ENCODE data around the gene SCGB1C1.
"Not testable (repeated sequence)": the region's sequence is repeated elsewhere in the genome, so short reads cannot be mapped to it uniquely, and the experiment has no call there.

Gene SCGB1C1

DNA sequence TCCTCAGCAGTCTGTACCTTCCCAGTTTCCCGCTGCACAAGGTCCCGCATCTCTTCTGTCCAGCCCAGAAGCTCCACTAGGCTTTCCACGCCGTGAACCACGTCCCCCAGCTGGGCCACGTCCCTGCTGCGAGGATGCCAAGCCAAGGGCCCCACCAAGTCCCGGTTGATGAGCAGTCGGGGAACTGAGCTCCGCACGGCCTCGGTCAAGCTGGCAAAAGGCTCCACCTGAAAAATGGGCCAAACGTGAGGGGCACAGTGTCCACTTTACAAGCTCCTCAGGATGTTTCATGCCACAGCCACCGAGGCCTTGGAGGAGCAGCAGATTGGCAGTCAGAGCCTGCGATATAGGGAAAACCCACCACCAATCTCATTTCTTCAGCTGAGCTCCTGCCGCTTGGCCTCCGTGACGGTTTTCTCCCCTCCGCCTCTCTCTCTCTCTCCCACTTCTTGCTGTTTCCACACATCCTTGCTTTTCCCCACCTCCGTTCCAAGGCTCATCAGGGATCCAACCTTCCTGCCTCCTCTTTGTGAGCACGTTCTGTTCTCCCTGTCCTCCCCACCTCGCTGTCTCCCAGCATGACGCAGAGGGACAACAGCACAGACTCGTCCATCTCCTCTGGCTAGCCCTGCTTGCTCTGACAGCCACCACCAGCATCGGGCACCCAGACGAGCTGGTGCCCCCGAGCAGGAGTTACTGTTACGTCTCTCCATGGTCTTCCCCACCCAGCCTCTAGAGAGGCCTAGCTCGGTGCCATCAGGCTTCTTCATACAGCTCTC, 26.1 kb downstream of the SCGB1C1 start:
- no peak for DNase-seq

DNA sequence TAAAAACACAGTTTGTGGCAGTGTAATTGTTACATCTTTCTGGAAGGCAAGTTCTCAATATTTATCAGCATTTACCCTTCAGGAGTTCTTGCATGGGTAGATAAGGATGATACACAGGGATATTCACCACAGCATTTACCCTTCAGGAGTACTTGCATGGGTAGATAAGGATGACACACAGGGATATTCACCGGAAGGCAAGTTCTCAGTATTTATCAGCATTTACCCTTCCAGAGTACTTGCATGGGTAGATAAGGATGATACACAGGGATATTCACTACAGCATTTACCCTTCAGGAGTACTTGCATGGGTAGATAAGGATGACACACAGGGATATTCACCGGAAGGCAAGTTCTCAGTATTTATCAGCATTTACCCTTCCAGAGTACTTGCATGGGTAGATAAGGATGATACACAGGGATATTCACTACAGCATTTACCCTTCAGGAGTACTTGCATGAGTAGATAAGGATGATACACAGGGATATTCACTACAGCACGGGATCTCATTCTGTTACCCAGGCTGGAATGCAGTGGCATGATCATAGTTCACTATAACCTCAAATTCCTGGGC, 27.9 kb downstream of the SCGB1C1 start:
- not testable (repeated sequence) for DNase-seq

DNA sequence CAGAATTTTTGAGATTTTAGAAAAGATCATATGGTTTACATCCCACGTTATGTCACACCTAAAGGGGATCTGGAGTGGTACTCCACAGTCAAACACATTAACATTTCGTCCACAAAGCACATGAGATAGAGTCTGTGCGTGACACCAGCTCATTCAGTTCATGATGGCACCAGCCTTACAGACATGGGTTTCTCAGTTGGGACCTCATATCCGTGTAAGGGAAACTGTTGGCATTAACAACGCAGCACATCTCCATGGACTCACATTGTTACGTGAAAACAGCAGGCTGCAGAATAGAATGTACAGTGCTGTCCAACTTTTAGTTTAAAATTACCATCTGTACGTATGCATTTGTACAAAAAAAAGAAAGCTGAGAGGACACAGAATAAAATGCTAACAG, 28.7 kb downstream of the SCGB1C1 start:
- DNase-seq, result no peak

DNA sequence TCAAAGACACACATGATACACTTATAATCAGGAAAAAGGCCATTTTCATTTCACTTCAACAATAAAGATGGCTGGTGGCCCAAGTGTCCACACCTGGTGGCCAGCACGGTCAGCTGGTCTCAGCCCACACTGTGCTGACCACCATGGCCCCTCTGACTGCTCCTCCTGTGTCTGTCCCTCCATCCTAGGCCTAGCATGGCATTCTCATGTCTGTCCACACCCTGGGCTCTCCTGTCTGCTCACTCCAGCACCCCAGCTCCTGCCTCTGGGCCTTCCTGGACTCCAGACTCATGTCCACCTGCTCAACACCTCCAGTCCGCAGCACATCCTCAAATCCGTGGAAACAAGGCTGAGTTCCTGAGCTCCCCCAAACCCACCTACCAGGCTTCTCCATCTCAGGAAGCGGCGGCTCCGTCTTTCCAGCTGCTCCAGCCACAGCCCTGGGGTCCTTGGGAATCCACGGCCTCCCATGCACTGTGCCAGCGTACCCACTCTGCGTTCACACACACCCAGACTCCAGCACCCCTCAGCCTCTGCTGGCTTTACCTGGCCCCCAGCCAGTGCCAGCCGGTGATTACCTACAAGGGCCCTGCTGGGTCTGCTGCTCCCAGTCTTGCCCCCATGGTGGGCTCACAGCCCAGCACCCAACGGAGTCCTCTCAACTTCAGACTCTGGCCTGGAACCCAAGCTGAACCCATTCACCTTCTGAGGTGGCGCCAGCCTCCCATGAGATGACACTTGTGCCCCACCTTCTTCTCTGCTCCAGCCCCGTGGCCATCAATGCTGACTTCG, 29.3 kb downstream of the SCGB1C1 start:
- no peak for DNase-seq

DNA sequence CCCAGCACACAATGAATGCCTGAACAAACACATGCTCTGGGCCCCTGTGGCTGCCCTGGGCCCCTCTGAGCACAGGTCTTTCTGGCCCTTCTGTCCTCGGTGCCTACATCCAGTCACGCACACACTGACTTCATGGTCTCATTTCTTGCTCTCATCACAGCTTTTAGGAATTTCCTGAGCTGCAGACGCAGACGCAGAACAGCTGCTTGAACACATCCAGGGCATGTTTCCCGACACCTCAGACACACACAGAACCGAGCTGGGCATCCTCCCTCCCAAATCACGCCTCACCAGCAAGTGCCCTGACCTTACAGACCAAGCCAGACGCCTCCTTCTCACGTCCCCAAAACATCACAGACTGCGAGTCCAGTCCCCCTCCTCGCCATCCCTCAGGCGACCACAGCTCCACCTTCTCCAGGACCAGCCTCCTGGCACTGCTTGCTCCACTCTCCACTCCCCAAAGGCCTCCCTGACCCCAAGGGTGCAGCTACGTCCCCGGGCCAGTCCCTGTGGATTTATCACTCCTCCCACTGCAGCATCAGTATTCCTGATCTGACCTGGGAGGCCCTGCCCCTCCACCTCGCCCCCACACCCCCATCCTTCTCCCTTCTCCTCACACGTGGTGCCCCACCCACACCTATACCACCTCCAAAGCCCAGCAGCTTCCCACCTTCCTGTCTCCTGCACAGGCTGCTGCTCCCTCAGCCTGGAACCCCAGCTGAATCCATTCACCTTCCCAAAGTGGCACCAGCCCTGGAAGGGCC, 30.3 kb downstream of the SCGB1C1 start:
- no peak for DNase-seq

DNA sequence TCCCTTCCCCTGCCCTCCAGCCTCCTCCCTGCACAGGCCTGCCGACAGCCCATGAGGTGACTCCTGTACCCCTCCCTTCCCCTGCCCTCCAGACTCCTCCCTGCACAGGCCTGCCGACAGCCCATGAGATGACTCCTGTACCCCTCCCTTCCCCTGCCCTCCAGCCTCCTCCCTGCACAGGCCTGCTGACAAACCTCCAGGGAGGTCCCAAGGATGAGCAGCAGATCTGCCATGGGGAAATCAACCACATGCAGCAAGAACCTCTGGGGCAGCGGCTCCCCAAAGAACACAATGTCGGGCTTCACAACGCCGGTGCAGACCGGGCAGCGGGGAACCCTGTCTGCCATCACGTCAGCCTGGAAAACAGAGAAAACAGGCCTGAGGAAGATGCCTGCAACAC, 31.0 kb downstream of the SCGB1C1 start:
- no peak for DNase-seq

DNA sequence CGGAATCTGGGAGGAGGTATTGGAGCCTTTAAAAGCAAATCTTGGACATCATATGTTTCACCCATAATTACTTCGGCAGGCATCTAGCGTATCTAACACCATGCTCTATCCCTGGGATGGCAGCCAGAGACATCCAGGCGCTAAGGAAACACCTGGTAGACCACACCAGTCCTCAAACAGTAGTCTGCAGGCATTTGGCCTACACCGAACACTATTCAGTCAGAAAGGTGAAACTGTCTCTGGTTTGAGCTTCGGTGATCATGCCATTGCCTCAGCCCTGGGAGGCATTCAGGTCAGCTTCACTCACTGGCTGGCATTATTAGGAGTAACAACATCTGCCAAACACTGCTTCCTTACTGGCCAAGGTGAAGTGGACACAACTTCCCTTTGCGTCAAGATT, 31.5 kb downstream of the SCGB1C1 start:
- no peak for DNase-seq

DNA sequence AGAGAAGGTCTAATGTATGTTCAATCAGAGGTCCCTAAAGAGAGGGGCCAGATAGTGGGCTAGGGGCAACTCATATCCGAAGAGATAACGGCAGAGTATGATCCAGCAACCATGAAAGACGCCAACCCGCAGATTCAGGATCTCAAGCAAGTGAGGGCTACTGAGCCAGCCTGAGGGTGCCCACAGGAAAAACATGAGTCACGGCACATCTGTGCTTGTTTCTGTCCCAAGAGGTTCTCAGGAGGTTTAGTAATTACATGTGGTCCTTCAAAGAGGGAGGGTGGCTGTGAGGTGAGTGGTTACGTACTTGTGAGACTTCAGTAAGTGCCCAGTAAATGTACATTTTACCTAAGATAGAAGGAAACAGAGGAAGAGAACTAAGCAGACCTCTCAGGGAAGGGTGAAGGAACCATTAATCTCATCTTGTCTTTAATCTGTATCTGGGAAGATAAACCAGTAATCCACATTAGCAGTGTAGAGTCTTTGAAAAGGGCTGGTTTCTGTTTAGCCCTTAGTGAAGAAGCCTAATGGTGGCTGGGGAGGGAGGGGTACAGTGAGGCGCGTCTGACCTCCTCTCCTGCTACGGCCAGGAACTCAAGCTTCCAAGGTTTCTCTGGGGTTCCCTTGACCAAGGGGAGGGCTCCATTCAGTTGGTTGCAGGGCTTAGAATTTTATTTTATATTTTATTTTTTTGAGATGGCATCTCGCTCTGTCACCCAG, 33.0 kb downstream of the SCGB1C1 start:
- no peak for DNase-seq

DNA sequence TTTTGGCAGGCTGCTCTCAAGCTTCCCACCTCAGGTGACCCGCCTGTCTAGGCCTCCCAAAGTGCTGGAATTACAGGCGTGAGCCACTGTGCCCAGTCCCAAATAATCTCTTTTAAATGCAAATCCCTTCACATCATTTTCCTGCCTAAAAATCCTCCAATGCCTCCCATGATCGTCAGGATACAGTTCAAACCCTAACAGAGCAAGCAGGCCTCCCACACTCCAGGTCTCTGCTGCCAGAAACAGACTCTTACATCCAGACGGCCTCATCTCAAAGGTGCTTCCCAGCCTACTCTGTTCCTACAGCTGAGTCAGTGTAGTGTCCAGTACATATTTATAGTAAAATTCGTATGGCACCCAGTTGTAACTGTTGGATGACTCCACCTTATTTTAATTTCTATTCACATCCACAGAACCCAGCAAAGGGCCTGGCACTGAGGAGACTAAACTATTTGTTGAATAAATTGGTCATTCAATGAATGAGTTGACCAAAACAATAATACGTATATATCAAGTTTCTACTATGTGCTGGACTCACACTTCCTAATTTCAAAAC, 35.0 kb downstream of the SCGB1C1 start:
- DNase-seq, result no peak

DNA sequence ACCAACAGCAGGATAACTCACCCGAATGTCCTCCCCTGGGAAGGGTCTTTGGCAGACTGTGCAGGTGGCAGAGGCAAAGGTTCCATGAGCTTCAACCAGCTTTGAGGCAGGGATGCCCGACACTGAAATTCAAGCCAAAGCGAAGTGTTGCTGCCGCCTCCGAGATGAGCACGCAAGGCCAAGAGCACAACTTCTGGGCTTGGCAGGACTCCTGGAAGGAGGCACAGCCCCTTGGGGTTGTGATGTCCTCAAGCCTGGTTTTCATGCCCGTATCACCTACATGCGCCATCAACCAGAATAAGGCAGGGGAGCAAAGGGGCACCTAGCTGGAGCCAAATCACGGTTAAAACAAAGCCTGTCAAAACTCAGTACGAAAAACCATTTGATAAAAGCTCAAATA, 37.6 kb downstream of the SCGB1C1 start:
- DNase-seq, result no peak

DNA sequence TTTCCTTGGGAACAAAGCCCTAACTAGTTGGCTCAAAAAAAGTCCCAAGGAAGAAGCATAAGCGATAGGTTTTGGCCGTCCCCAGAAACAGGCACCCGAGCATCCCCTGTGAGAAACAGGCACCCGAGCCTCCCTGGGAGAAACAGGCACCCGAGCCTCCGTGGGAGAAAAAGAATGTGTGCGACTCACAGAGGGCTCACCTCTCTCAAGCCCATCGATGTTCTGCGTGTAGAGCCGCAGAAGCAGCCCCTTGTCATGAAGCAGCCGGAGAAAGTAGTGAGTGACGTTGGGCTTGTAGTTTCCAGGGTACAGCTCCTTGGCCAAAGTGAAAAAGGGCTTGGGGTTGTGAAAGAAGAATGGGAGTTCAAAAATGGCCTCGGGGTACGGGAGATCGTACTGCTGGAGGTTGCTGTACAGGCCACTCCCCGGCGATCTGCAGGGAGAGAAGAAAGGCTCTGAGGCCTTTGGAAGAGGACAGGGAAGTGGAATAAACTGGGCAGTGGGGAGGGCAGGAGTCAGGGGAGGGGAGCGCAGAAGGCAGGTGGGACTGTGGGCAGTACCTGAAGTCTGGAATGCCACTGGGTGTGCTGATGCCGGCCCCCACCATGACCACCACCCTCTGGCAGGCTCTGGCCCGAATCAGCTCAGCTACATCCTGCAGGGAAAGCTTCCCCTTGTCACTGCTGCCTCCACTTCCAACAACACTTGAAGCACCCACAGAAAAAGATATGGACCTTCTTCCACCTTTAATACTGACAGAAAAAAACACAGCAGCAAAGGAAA, 40.1 kb downstream of the SCGB1C1 start:
- no peak for DNase-seq

DNA sequence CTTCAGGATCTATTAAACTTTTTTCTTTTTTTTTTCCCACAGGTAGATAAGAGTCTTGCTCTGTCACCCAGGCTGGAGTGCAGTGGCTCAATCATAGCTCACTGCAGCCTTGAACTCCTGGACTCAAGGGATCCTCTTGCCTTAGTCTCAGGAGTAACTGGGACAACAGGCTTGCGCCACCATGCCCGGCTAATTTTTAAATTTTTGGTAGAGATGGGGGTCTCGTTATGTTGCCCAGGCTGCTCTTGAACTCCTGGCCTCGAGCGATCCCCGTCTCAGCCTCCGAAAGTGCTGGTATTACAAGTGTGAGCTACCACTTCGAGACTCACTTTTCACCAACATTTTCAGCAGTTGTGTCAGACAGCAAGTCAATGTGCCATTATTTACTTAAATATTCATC, 42.3 kb downstream of the SCGB1C1 start:
- DNase-seq, result no peak

DNA sequence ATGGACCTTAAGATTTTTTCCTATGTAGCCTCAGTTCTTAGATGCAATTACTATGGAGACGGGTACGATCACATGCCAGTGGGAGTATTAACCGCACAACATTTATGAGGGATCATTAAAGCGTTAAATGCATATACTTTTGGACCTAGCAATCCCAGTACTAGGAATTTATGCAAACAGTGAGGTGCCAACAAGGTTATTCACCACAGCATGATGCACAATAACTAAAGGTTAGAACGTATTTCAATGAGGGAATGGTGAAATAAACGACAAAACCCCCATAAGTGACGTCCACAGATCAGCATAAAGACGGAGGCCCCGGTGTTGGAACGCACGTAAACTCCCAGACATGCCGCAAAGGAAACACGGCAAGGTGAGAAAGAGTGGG, 42.7 kb downstream of the SCGB1C1 start:
- peak; percentile 72 to 78 for DNase-seq

DNA sequence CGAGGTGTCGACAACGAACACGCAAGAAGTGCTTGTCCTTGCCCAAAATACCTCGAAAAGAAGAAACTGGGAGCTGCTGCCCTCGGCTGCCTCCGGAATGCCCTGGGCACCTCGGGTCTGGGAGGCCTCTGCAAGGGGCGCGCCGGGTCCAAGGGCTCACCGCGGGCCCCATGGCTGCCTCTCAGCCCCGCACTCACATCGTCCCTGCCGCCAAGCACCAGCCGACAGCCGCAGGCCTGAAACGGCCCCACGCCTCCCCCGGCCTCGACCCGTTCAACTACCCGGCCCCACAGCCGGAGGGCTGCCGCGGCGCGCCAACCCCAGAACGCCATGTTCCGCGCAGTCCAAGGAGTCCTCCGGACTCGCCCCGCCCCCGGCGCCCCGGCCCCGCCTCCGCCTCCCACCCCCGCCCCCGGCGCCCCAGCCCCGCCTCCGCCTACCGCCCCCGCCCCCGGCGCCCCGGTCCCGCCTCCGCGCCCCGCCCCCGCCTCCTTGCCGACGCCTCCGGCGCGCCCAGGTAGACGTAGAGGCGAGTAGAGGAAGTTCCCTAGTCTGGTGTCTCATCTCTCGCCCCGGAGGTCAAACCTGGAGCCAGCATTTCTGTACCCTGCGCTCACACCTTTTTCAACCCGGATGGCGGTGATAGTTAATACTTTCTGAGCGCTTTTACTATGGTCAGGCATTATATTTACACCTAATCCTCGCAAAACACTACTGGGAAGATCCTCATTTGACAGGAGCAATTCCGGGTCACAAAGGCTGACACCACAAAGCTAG, 43.3 kb downstream of the SCGB1C1 start, which contains the start of gene SIRT3:
Gene SIRT3, minus strand, starts transcription at position 346 of the 777 bp plus-strand sequence. Its CDS starts 14 bp downstream, at position 332.
- peak; percentile 78 to 80 for DNase-seq

DNA sequence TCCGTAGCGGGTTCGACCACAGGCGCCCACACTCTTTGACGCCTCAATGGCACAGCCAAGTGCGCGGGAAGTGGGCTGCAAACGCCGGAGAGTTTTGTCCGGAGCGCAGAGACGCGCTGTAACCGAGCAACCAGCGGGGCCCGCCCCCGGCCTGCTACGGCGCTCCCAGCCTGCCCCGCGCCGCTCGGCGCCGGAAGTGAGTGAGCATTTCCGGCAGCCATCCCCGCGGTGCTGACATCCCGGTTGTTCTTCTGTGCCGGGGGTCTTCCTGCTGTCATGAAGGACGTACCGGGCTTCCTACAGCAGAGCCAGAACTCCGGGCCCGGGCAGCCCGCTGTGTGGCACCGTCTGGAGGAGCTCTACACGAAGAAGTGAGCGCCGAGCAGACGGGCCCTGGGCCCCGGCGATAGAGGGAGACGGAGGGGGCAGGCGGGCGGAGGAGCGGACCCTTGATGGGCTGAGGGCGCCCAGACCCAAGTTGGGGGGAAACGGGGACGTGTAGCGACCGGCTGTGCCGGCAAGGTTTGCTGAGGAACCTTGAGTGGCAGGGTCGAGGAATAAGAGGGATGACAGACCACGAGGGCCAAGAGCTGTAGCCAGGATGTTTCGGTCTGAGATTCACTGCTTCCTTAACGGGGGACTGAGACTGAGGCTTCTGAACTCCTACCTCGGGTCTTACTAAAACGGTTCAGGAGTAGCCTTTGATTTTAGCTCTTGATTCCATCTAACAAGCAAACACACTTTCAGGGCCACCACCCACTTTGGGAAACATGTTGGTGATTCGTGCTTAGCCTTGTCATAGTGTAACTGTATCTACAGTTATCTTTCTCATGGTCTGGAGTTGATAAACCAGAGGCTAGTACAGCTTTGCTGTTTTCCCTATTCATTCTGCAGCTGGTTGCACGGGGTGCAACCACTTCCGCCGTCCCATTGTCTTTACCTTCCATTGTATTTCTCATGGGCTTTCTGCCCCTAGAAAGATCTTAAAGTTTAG, 44.2 kb downstream of the SCGB1C1 start, which contains the start of gene PSMD13:
Gene PSMD13, plus strand, starts transcription at position 203 of the 994 bp plus-strand sequence. Its CDS starts 74 bp downstream, at position 277.
- peak; percentile 91 to 92 for DNase-seq

DNA sequence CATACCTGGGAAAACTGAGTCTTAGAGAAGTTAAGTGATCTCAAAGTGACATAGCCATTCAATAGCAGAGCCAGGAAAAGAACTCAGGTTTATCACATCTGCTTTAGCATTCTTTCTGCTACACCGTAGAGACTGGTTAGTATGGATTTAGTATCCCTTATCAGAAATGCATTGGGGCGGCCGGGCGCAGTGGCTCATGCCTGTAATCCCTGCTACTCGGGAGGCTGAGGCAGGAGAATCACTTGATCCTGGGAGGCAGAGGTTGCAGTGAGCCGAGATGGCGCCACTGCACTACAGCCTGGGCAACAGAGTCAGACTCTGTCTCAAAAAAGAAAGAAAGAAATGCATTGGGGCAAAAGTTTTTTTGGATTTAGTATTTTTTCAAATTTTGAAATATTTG, 45.5 kb downstream of the SCGB1C1 start:
- not testable (repeated sequence) for DNase-seq

DNA sequence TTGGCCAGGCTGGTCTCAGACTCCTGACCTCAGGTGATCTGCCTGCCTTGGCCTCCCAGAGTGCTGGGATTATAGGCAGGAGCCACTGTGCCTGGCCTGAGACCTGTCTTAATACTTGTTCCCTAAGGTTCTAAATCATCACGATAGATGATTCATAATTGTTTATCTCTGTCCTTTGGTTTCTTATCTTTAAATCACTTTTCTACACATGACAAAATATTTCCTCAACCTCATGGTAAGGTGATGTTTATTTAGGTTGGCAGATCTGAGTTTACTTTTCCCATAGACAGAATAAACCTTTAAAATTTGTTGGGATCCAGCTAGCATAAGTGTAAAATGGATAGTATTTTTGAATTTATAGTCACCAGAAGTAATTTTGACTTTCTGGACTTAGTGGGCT, 47.4 kb downstream of the SCGB1C1 start:
- no peak for DNase-seq

DNA sequence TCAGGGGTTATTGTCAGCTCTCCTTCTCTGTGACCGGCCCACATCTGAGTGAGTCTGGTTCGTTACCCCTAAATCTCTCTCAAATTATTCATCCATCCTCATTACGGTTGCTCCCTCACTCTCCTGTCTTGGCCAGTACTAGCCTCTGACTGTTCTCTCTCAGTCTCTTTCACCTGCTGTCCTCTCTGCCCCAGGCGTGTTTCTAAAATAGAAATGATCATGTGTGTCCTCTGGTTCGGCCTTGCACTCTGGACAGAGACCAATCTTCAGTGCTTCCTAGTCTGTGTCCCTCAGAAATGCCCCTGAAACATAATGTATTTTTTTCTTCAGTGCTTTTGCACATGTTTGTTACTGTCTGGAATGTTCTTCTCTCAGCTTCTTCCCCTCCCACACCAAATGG, 48.8 kb downstream of the SCGB1C1 start:
- DNase-seq, result no peak

All from stimulated activated CD4-positive, alpha-beta T cell treated with anti-CD3 and anti-CD28 coated beads, Interleukin-2, amount 100 ng/mL, for 24 hours (primary cell).